HUDEP-2 (cell line): ENCODE measurements around the gene RNF26.
A peak's percentile ranks its signal among the peaks of the same experiment; 100 is the strongest.

Experiments
- DNase-seq, 76 experiments: peaks; one replicate each; lab custom pipeline; 2025; ENCODE audit not compliant: unreplicated experiment in 76 of 76; lab: John Stamatoyannopoulos, UW

Gene RNF26

DNA sequence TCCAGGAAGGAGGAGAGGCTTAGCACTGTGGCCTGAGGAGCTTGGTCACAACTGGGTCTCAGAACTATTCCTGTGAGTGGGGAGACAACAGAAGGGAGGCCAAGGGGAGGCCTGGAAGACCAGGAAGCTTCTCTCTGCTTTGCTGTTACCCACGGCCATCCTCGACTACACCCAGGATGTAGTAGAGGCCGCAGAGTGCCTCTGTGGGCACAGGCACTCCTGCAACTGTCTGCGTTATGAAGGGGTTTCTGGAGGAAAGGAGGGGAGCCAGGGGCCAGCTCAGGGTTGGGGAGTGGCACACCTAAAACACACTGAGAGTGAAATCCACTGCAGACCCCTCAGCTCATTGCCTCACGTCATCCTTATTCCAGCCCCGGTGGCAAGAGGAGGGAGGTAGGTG is 16.0 kb downstream of the RNF26 start:
- no peak for DNase-seq

DNA sequence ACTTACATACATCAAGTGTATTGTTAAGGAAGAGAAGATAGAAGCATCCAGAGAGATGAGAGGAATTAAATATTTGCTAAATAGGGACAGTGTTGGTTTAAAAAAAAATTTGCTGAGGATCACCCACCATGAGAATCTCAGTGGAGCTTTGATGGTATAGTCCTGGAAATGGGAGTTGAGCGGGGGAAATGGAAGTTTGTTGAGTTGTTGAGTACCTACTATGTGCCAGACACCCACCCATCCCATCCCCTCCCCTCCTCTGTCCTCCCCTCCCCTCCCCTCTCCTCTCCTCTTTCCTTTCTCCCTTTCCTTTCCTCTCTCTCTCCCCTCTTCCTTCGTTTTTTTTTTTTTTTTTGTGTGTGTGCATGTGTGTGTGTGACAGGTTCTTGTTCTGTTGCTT is 16.9 kb downstream of the RNF26 start:
- DNase-seq, result no peak

DNA sequence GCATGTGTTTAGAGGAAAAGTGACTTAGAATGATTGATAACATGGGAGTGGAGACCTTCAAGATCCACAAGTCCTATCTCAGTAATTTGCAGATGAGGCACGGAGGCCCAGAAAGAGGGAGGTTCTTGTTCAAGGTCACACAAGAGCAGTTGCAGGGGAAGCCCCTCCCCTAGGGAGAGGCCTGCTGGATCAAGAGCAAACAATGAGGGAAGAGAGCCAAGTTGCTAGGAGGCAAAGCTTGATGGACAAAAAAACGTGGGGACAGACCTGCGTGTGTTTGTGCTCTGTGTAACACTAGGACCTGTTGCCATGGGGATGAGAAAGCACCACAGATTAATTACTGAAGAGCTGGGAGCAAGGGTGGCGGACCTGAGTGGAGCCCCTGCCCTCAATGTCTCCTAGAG is 18.5 kb downstream of the RNF26 start:
- DNase-seq, result no peak

DNA sequence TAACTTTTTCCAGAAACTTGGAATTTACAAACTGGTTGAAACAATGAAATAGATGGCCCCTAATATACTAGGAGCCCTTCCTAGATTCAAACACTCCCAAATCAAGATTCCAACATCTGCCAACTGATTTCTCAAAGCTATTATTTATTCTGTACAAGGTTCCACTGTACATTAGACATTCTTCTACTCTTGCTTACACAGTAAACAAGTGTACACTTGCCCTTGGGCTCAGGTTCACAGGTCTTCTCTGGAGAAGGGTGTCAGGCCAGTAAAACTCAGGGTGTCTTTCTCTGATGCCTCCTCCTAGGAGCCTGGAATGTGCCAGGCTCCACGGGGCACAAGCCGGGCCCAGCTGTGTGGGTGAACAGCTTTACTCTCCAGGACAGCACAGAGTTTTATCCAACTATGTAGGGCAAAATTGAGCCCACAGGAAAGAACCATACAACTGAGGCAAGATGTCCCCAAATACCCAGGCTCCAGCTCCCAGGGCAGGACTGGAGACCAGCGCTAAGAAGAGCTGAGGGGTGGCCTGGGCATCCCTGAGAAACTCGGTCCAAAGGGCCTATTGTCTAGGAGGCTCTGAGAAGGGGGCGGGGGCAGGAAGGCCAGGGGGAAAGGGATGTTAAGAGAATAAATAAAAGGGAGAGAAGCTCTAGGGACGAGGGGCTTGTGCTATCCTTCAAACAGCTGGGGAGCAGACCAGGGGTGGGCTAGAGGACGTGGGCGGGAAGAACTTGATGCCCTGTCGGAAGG is 20.9 kb downstream of the RNF26 start:
- DNase-seq, result no peak

DNA sequence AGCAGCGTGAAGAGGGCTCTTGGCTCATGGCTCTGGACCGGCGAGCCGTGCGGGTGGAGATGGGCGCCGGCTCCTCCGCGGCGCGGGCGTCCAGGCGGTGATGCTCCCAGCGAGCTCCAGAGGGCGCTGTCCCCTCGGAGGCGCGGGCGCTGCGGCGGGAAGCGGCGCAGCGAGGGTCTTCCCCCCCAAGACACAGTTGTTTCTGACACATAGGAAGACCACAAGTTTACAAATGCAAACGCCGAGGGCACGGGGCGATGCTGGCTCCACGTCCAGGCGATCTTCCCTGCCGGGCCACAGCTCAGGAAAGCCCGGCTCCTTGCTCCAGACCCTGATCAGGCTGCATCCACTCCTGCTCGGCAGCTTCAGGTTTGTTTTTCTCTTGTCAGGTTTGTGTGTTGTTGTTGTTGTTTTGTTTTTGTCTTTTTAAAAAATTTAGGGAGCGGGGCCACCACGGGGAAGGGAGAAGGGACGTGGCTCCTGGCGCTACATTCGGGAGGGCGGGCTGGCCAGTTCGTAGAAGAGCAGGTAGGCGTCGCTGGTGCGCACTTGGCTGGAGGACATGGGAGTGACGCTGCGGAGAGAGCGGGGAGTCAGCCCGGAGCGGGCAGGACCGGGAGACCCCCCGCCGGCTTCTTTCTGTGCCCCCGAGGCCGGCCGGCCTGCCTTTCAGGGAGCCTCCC is 22.2 kb downstream of the RNF26 start:
- DNase-seq, result peak in 62 of 76 experiments; percentile 3 to 79 (median 48)

DNA sequence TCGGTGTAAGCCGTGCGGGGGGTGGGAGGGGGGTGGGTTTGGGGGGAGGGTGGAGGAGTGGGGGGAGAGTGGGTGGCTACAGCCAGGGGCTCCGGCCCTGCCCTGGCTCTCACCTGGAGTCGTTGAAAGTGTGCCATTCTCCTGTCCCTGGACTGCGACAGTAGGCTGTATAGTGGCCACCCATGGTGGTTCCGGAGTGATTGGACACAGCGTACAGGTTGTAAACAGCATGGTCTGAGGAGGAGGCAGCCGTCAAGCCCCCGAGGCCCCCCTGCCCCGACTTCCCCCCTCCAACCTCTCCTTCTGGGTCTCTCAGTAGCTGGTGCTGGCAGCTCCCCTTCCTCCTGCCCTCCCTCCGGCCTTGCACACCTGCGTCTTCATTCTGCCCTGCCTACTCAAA is 22.7 kb downstream of the RNF26 start:
- DNase-seq, result no peak

DNA sequence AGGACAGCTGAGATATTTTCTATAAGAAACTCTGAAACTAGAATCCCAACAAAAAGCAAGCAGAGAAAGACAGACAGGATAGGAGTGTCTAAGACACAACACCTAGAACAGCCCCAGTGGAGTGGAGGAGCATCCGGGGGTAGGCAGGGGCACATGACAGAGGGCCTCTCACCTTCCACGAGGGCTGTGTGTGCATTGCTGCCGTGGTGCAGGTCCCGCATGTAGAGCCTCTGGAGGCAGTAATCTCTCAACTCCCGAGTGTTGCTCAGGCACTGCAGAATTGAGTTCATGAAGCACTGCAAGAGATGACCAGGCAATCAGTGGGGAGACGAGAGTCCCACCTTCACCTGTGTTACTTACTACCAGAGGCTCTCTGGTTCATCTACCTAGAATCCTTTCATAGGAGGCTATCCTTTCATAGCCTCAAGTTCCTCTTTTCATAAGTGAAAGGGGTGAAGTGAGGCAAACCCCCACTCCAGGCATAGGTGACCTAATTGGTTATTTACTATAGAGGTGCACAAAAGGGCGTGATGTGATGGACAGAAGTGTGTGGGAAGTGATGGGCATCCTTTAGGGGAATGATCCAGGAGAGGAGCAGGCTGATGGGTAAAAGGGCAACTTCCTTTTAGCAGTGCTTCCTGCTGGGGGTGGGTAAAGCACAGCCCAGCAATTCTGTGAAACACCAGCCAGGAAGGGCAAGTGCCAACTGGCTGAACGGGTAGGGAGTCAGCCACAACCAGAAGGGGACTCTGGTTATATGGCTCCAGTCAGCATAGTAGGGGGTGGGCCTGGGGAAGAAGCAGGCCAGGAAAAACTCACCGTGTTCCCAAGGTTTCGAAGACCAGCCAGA is 25.3 kb downstream of the RNF26 start:
- no peak for DNase-seq

DNA sequence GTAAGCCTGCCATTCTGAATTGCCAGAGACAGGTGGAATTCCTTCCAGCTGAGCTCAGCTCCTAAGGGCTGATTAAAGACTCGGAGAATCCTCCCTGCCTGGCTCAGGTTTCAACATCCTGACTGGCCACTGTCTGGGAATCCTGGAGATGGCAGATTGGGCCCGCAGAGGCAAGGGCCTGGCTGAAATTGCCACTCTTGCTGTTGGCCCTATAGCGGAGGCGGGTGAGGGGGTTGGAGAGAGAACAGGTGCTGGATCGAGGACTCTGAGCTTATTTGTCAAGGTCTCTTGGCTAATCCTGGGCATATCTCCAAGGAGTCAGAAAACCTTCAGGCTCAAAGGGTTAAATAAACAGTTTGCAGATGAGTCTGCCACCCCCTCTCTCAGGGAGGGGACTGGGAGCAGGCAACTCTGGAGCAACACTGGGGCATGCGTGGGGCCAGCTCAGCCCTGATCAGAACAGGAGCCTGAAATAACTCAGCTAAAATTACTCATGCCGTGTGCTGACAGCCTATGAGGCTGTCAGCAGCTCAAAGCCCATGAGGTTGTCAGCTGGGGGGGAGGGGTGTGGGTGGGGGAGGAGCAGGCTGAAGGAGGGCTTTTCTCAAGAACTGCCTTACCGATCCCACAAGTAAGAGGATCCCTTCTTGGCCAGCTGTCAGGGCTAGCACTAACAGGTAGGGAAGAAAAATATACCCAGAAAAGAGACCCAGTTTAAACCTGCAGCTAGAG is 26.9 kb downstream of the RNF26 start:
- DNase-seq, result no peak

DNA sequence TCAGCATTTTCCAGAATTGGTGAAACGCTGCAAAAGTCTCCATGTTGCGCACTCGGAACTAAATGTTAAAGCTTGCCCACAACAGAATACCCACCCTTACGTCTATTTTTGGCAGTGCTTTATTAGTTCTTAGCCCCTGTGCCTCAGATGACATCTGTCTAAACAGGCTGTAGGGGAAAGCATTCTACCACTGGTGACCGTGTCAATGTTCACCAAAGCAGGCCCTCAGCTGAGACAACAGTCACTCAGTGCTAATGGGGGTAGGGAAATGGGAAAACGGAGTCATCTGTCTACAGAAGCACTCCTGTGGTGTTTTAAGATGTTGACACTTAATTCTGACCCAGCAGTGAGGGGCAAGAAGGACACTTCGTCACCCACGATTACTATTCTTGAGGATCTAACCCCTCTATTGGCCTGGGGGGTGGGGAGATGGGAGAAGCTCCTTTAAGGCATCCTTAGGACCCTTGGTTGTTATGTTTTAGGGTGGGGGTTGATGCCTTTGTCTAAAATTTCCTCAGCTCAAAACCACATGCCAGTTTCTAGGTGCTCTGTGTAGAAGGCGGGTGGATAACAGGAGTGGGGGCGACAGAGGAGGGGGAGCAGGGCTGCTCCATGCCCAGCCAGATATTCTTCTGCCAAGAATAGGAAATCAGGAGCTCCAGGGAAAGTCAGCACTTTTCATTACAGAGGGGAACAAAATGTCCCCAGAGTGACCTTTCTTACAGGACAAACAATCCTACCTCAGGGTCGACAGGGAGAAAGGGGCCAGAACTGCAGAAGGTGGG is 27.8 kb downstream of the RNF26 start:
- DNase-seq, result no peak

DNA sequence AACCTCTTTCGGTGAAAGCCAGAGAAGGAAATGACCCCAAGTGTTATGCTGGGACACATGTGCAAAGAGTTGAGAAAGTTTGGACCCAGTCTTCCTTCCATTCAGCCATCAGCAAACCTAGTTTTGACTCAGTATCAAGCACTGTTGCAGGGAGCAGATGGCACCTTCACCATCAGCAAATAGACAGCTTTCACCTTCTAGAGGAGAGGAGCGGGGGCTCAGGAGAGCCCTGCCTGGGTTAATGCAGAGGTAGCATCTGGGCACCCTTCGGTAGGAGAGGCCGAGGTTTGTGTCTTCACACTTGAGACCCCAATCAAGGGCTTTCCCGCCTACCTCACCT is 28.4 kb downstream of the RNF26 start:
- no peak for DNase-seq

DNA sequence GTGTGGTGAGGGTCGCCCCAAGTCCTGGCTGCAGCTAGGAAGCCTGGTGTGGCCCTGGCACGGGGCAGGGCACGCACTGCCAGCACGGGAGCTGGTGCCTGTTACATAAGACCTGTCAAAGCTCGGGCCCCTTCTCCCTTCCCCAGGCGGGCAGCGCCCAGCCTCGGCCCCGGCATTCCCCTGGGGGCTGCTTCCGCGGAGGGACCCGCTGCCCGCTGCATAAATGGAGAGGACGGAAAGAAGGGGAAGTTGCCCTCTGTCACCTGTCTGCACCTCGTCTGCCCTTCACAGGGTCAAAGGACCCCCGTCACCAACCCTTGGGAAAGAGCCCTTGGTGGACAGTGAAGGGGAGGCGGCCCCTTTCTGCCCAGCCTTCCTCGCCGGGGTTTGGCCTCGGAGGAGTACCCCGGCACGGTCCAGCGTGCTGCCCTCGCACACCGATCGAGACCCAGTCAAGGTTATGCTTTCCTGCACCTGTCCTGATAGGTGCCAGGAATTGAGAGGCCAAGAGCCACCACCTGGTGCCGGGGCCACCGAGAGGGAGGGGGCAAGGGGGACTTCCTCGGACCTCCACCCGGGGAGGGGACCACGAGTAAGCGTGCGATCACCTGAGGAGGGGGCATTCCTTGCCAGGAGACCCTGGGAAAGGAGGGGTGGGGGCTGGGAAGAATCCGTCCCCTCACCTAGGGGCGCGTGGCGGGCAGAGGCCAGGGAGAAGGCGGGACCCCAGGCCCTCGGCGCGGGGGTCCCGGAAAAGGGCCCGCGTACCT is 28.9 kb downstream of the RNF26 start:
- DNase-seq, result no peak

DNA sequence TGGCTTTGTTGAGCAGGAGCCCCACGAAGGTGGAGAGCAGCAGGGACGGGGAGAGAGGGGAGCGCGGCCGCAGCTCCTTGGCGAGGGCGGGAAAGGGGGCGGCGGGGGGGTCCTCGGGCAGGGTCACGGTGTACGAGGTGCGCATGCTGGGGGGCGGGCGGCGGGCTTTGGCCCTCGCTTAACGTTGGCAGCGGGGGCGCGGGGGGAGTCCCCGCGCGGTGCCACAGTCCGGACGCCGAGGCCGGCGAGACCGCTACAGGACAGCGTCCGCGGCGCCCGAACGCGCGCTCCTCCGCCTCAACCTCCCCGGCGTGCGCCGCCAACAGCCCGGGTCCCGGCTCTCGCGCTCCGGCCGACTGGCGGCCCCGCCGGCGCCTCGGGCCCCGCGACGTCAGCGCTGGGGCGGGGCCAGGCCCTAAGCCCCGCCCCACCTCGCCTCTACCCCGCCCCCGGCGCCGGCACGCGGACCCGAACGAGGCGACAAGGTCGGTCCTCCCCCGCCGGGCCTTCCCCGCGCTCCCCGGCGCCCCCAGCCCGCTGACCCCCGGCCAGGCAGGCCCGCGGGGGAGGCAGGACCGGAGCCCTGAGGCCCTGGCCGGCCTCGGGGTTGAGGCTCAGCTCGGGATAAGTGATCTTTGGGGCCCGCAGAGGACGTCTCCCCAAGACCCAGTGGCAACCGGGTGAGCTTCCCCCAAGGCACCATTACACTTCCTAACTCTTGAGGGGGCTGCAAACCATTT is 29.7 kb downstream of the RNF26 start:
- peak in 29 of 76 experiments; percentile 10 to 54 (median 30) for DNase-seq

DNA sequence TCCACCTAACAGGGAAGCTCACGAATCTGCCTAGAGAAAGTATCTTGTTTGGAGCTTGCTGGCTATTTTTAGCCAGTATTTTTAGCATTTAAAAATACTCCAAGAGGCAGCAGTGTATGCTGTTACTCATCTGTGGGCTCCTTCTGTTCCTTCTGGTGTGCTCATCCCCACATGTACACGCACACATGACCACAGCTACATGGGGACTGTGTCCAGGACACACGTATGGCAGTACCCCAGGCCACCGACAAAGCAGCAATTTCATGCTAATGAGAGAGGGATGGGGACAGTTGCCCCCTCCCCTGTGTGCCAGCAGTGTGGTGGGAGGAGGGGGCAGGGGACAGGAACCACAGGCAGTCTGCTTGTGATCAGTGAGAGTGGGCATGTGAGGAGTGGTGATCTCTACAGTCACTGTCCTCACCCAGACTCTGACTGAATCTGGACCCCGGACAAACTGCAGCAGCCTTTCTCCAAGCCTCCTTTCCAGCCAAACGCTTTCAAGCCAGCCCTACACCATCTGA is 30.8 kb downstream of the RNF26 start:
- DNase-seq, result no peak

DNA sequence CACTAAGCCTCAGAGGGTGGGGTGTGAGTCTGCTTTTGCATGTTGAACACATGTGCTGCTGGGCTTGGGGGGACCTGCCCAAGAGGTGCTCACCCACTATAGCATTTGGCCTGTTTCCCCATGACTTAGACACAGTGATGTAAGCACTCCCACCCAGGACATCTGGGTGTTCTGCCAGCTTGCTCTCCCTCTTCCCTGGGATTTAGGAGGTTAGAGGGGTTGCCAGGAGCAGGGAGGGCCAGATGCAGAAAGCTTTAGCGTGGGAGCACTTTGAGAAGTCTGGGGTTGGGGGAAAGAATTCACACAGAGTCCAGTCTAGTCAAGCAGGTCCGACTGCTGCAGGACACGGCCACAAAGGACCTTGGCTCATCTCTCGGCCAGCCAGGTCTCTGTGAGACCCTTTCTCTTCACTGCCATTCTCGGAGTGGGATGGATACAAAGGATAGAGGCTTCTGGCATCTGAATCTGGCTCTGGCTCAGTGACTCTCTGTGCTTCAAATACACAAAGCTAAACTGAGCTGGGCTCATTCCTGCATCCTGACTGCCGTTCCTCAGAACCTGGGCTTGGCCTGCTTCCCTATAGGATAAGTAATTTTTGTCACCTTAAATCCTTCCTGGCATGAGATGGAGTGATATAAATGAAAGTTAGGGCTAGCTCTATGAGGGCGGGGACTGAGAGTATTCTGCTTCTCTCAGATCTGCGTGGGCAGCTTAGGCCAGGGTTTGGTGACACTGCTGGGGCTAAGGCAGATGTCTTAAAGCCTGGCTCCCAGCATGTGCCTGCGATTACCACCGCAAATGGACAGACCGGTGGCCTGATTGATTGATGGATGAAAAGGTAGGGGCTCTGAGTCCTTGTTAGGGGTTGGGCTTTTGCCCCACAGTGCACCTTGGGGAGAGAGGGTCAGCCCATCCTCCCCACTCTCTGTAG is 32.6 kb downstream of the RNF26 start:
- no peak for DNase-seq

DNA sequence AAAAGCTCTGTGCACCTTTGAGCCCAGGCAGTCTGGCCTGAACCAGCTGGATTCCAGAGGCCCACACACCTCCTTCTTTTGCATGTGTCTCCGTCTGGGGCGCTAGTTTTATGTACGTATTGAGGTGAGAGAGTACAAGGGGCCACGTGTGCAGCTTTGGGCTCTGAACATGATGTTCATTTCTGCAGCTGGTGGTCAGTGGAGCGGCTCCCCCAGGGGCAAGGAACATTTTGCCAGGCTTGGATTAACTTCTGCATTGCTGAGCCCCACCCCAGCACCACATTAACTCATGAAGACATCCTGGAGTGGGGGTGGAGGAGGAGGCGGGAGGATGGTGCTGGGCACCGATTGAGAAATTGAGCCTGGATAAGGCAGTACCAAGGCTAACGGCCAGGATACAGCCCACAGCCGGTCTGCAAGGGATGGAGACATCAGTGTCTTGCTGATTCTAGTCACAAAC is 33.4 kb downstream of the RNF26 start:
- DNase-seq, result no peak

DNA sequence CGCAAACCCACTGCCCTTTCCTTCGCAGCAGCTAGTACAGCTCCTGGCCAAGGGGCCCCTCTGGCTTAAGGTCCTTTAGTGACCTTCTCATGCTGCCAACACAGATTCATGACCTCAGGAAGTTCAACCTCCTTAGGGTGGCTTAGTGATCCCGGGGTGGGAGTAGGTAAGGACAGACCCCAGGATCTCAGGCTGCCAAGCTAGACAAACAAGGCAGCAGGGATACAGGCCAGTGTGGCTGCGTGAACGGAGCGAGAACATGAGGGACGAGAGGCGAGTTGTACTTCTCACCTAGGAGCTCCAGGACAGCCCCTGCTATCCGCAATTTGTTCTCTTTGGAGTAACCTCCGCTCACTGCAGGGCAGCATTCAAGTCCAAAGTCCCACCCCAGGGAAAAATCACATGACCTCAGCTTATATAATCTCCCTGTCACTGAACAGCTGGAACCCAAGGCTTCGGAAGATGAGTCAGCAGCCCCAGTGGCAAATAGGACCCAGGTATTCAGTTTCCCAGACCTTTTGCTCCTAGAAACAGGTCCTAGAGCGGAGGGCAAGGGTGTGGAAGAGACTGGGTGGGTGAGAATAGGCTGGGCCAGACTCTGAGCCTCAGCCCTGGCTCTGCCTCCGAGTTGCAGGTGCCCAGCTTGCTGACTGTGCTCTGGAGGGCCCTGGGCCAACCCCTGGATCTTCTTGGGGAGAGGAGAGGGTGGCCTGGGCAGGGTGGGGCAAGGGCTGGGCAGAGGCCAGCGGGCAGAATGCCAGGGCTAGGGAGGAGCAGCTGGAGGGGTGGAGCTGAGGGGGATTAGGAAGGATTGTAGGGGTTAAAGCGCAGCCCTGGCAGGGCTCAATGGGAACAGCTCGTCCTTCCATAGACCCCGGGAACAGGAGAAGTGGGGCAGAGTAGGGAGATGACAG is 34.1 kb downstream of the RNF26 start:
- peak in 73 of 76 experiments; percentile 35 to 92 (median 69) for DNase-seq
